GM12865 (cell line): ENCODE results near the gene CTDP1.

Source experiments
- DNase-seq: peaks from one replicate; pipeline ENCODE4 v3.0.0; 2010; ENCODE audit warnings: low read depth
- H3K4me3 ChIP-seq: 2 replicates; pipeline ENCODE4 v1.5.1; 2011; ENCODE audit warnings: mild to moderate bottlenecking, low read depth, low read length, control low read depth
- CTCF ChIP-seq: IDR thresholded peaks from 2 replicates; pipeline ENCODE4 v1.5.1; 2011; ENCODE audit warnings: low read length, control low read depth, low read depth, inconsistent platforms; ENCODE audit not compliant: insufficient read depth; ENCODE audit errors: missing control alignments

Gene CTDP1

GRCh38 chr18:79682894-79683625, 3.5 kb downstream of the CTDP1 start:
- no peak overlapping the region for H3K4me3 ChIP-seq
- no peak for DNase-seq
- TF ChIP-seq CTCF, result no peak

- no peak overlapping the region for H3K4me3 ChIP-seq
- DNase-seq, result no peak
- no peak for TF ChIP-seq CTCF
Observed at GRCh38 chr18:79683626-79684282, 4.2 kb downstream of the CTDP1 start.

GRCh38 chr18:79684283-79684631, 4.7 kb downstream of the CTDP1 start:
- H3K4me3 ChIP-seq, result no peak overlapping the region
- TF ChIP-seq CTCF, result no peak
- no peak for DNase-seq

GRCh38 chr18:79684787-79685186, 5.2 kb downstream of the CTDP1 start:
- TF ChIP-seq CTCF, result no peak
- no peak overlapping the region for H3K4me3 ChIP-seq
- no peak for DNase-seq

GRCh38 chr18:79685281-79685680, 5.7 kb downstream of the CTDP1 start:
- no peak overlapping the region for H3K4me3 ChIP-seq
- no peak for DNase-seq
- no peak for TF ChIP-seq CTCF

GRCh38 chr18:79685971-79686370, 6.4 kb downstream of the CTDP1 start:
- no peak for DNase-seq
- no peak for TF ChIP-seq CTCF
- no peak overlapping the region for H3K4me3 ChIP-seq
